Tibial nerve (tissue), 4 donors: Measurements from ENCODE around the gene CR1L. TPM values are rescaled to one million over a fixed set of nuclear protein-coding genes. Genes with fewer than 3 reads are reported as not detected.
"Not testable (repeated sequence)": the region's sequence is repeated elsewhere in the genome, so short reads cannot be mapped to it uniquely, and the experiment has no call there.

Source experiments
- DNase-seq, 2 donors: peaks; one replicate each; pipeline ENCODE4 v3.0.0-alpha.2; 2019; ENCODE audit warnings: low spot score in 2 of 2
- H3K27ac ChIP-seq, 4 donors: fragments of 200-600 bp; sonication (generic) in 3 of 4; one replicate each; pipeline ENCODE4 v1.5.1; 2017 to 2019; ENCODE audit warnings: mild to moderate bottlenecking in 1 of 4
- H3K27me3 ChIP-seq, 2 donors: fragments of 200-600 bp; sonication (generic) in 1 of 2; one replicate each; pipeline versions ENCODE4 v1.5.1 to v1.6.0; 2017 to 2019
- H3K36me3 ChIP-seq, 3 donors: fragments of 200-600 bp; sonication (generic); one replicate each; pipeline ENCODE4 v1.5.1; 2018 to 2019
- H3K4me1 ChIP-seq, 4 donors: fragments of 200-600 bp; sonication (generic) in 3 of 4; one replicate each; pipeline ENCODE4 v1.5.1; 2017 to 2019
- H3K4me3 ChIP-seq, 4 donors: fragments of 200-600 bp; sonication (generic) in 3 of 4; one replicate each; pipeline ENCODE4 v1.5.1; 2017 to 2019; ENCODE audit warnings: mild to moderate bottlenecking in 1 of 4, moderate library complexity in 1 of 4
- H3K9me3 ChIP-seq, 4 donors: fragments of 200-600 bp; sonication (generic) in 3 of 4; one replicate each; pipeline ENCODE4 v1.5.1; 2017 to 2019
- CTCF ChIP-seq, 5 experiments: fragments of 200-600 bp in 3 of 5; fragments of 450-650 bp in 2 of 5; sonication (generic) in 3 of 5; IDR thresholded peaks; one replicate each; pipeline ENCODE4 v1.5.1; 2016 to 2019; ENCODE audit warnings: antibody characterized with exemption in 5 of 5, mild to moderate bottlenecking in 3 of 5, moderate library complexity in 2 of 5
- EP300 ChIP-seq, 2 donors: sonication (generic); formaldehyde crosslinking; IDR thresholded peaks; one replicate each; pipeline ENCODE4 v1.6.1; 2017; ENCODE audit warnings: antibody characterized with exemption in 2 of 2, mild to moderate bottlenecking in 1 of 2
- POLR2A ChIP-seq, 2 donors: fragments of 450-650 bp; IDR thresholded peaks; one replicate each; pipeline ENCODE4 v1.6.1; 2017; ENCODE audit warnings: antibody characterized with exemption in 2 of 2, mild to moderate bottlenecking in 2 of 2, moderate library complexity in 2 of 2
- WGBS, 2 donors: methylation state at CpG; one replicate each; pipeline ENCODE4 v1.1.5; 2018; 5-methylcytosine and 5-hydroxymethylcytosine counted together
- total RNA-seq, 4 donors: library from RNA; depleted of rRNA; stranded (reverse); fragments of >200 nt; gene quantifications; one replicate each; pipeline ENCODE4 v1.1.0, GENCODE V29; 2016

CR1L gene
- total RNA-seq, 4 donors from 2014 or later = 1.0 TPM; not detected in 3

- H3K27ac ChIP-seq = no peak overlapping the region
- no peaks in the 10 kb centered on the region for H3K4me1 ChIP-seq
- no peaks in the 10 kb centered on the region for H3K9me3 ChIP-seq
- TF ChIP-seq CTCF (IDR thresholded peaks at IDR 0.05) (no peak), POLR2A (IDR thresholded peaks at IDR 0.05) (no peak), EP300 (IDR thresholded peaks at IDR 0.05) (no peak)
- WGBS, 2 donors = 83 to 91% methylated on average over 11 of the region's 11 CpGs
- no peaks in the 10 kb centered on the region for H3K27me3 ChIP-seq
- DNase-seq = no peak
- H3K36me3 ChIP-seq = peaks cover 0 to 12% (median 0%) of the 10 kb centered on the region in 3 donors
- H3K4me3 ChIP-seq = no peak overlapping the region
These were observed 32.2 kb upstream of the CR1L start for GRCh38 chr1:207612762-207613161.

GRCh38 chr1:207619871-207620542 lies 24.9 kb upstream of the CR1L start:
- no peak overlapping the region for H3K4me3 ChIP-seq
- H3K9me3 ChIP-seq = no peaks in the 10 kb centered on the region
- 56% methylated on average over 7 of the region's 7 CpGs for WGBS, 2 donors
- no peak for TF ChIP-seq POLR2A (IDR thresholded peaks at IDR 0.05)
- TF ChIP-seq CTCF (IDR thresholded peaks at IDR 0.05) = peak; percentile 54 to 73 (median 62)
- H3K27me3 ChIP-seq = no peaks in the 10 kb centered on the region
- H3K36me3 ChIP-seq = no peaks in the 10 kb centered on the region
- DNase-seq = peak in 1 of 2 donors; percentile 24
- no peaks in the 10 kb centered on the region for H3K4me1 ChIP-seq
- no peak overlapping the region for H3K27ac ChIP-seq

GRCh38 chr1:207620543-207620893 lies 24.4 kb upstream of the CR1L start:
- Histone ChIP-seq H3K36me3 (no peaks in the 10 kb centered on the region), H3K4me3 (no peak overlapping the region), H3K27me3 (no peaks in the 10 kb centered on the region), H3K27ac (no peak overlapping the region), H3K4me1 (no peaks in the 10 kb centered on the region), H3K9me3 (no peaks in the 10 kb centered on the region)
- DNase-seq = no peak
- TF ChIP-seq CTCF (IDR thresholded peaks at IDR 0.05) (no peak), POLR2A (IDR thresholded peaks at IDR 0.05) (no peak), EP300 (IDR thresholded peaks at IDR 0.05) (no peak)
- 96% methylated on average over 2 of the region's 2 CpGs for WGBS, 2 donors

- H3K4me1 ChIP-seq, DNase-seq, H3K27me3 ChIP-seq, H3K27ac ChIP-seq, H3K4me3 ChIP-seq, H3K36me3 ChIP-seq, H3K9me3 ChIP-seq: not testable (repeated sequence)
- WGBS, 2 donors = 75 to 100% methylated on average over 1 of the region's 1 CpG
These were observed 19.3 kb upstream of the CR1L start for GRCh38 chr1:207625504-207626071.

- TF ChIP-seq CTCF (IDR thresholded peaks at IDR 0.05) (no peak), EP300 (IDR thresholded peaks at IDR 0.05) (no peak), POLR2A (IDR thresholded peaks at IDR 0.05) (no peak)
These were observed 18.0 kb upstream of the CR1L start for GRCh38 chr1:207626972-207627337.

More at GRCh38 chr1:207626972-207627337, 18.0 kb upstream of the CR1L start:
- Histone ChIP-seq H3K4me1 (no peaks in the 10 kb centered on the region), H3K4me3 (no peak overlapping the region), H3K27me3 (no peaks in the 10 kb centered on the region), H3K27ac (no peak overlapping the region), H3K9me3 (no peaks in the 10 kb centered on the region), H3K36me3 (no peaks in the 10 kb centered on the region)
- WGBS, 2 donors = 93% methylated on average over 1 of the region's 1 CpG
- DNase-seq = no peak
